NT2/D1 (cell line): ENCODE measurements around the gene PIK3R5.

Experiments used
- DNase-seq: peaks from one replicate; pipeline ENCODE4 v3.0.0-alpha.2; 2011; ENCODE audit warnings: low read depth, low spot score
- H3K27me3 ChIP-seq: 2 replicates; pipeline ENCODE4 v1.6.0; 2011; ENCODE audit warnings: mild to moderate bottlenecking; ENCODE audit not compliant: insufficient read length, insufficient read depth
- H3K36me3 ChIP-seq: 2 replicates; pipeline ENCODE4 v1.6.1; 2011; ENCODE audit warnings: mild to moderate bottlenecking, low read length, mixed read lengths; ENCODE audit not compliant: insufficient read depth, insufficient read length
- H3K4me1 ChIP-seq: 2 replicates; pipeline ENCODE4 v1.5.1; 2011; ENCODE audit not compliant: insufficient read depth, insufficient read length
- H3K4me3 ChIP-seq: 2 replicates; pipeline ENCODE4 v1.5.1; 2011; ENCODE audit warnings: low read depth; ENCODE audit not compliant: insufficient read length
- H3K9ac ChIP-seq: 2 replicates; pipeline ENCODE4 v1.6.0; 2011; ENCODE audit warnings: low read depth; ENCODE audit not compliant: insufficient read length
- H3K9me3 ChIP-seq: 2 replicates; pipeline ENCODE4 v1.5.1; 2011; ENCODE audit warnings: mild to moderate bottlenecking, low read length; ENCODE audit not compliant: insufficient read depth
- SUZ12 ChIP-seq: IDR thresholded peaks from 2 replicates; pipeline ENCODE4 v1.6.1; 2011; ENCODE audit not compliant: insufficient read length, insufficient read depth; ENCODE audit errors: extremely low read depth
- YY1 ChIP-seq: IDR thresholded peaks from 2 replicates; pipeline ENCODE4 v1.6.1; 2011; ENCODE audit not compliant: insufficient read length, insufficient read depth
- ZNF274 ChIP-seq: IDR thresholded peaks from 2 replicates; pipeline ENCODE4 v1.6.1; 2011; ENCODE audit warnings: mild to moderate bottlenecking, low read depth, low read length

PIK3R5 gene

DNA sequence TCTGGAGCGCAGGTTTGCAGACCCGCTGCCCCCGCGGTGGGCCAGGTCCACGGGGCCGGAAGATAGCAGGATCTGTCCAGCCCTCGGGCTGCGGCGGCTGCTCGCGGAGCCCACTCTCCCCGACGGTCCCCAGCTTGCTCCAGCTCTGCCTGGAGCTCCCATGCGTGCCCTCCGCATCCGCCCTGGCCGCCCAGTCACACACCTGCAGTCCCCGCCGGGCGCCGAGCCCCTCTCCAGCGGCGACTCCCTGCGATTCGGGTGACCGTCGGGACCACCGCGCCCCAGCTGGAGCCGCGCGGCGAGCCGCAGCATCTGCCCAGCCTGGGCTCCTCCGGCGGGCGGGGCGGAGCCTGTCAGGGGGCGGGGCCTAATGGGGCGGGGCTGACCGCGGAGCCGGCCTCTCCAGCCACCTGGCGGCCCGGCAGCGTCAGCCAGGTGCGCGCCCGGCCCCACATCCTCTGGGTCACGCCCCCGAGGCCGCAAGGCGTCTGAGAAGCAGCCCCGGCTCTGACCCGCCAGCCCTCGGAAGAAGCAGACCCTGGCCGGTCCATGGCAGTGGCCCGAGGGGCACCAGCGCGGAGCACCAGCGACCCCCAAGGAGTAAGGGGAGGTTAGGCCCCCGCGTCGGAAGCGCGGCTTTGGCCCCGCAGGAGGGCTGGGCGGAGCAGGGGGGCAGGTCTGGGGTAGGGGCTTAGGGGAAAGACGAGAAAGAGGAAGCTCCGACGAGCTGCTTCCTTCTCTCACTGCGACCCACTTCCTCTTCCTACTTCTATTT lies at the start of gene PIK3R5:
PIK3R5 (minus strand) TSS at position 314 of the 775 bp plus-strand sequence. CDS start 54,213 bp downstream, outside the sequence.
- peak within 1 kb of the TSS; percentile 67 for H3K9ac ChIP-seq
- DNase-seq, result peak; percentile 39
- peak within 1 kb of the TSS; percentile 47 for H3K4me3 ChIP-seq
- no peaks in the 10 kb centered on the region for H3K9me3 ChIP-seq
- peaks cover 32% of the 10 kb centered on the region for H3K27me3 ChIP-seq
- no peaks in the 10 kb centered on the region for H3K4me1 ChIP-seq
- H3K36me3 ChIP-seq, result no peaks in the 10 kb centered on the region
- TF ChIP-seq ZNF274 (no peak), YY1 (no peak), SUZ12 (no peak)

GRCh38 chr17:9011001-9011400 lies 45.5 kb upstream of the PIK3R5 start:
- Histone ChIP-seq H3K9me3 (no peaks in the 10 kb centered on the region), H3K4me1 (no peaks in the 10 kb centered on the region), H3K36me3 (no peaks in the 10 kb centered on the region), H3K27me3 (peaks cover 19% of the 10 kb centered on the region), H3K9ac (no peak overlapping the region), H3K4me3 (no peak overlapping the region)
- no peak for TF ChIP-seq YY1
- no peak for TF ChIP-seq ZNF274
- TF ChIP-seq SUZ12, result no peak
- DNase-seq, result no peak

DNA sequence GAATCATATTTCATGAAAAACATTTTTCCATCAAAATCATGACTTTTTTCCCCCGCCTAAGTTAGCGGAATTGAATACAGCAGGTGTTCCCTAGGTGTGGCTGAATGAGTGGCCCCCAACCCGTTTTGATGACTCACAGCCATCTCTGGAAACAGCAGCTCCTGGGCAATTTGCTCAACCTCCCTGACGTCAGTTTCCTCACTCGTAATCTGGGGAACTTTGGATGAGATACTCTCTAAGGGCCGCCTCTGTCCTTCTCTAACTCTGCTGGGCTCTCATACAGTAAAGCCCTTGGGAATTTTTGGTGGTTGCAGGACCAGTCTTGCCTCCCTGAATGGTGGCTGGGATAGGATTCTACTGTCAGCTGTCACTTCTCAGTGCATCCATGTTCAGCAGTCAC lies 44.2 kb upstream of the PIK3R5 start:
- Histone ChIP-seq H3K9ac (no peak overlapping the region), H3K4me1 (no peaks in the 10 kb centered on the region), H3K27me3 (peaks cover 31% of the 10 kb centered on the region), H3K36me3 (no peaks in the 10 kb centered on the region), H3K9me3 (no peaks in the 10 kb centered on the region), H3K4me3 (no peak overlapping the region)
- TF ChIP-seq SUZ12 (no peak), ZNF274 (no peak), YY1 (no peak)
- no peak for DNase-seq

DNA sequence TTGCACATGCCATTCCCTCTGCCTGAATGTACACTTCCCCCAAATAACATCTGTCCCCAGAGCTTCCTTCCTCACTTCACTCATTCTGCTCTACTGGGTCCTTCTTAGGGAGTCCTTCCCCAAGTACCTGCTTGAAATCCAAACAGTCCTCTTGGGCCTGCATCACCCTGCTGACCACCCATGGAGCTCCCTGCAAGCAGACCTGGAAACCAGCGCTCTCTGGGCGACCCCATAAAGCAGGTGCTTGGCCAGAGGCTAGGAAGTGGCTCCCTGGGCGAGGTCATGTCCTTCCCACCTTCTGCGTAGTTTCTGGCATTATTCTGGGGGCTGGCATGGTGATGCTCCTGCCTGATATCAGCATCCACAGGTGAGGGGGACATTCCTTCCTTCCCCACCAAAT lies 43.6 kb upstream of the PIK3R5 start:
- Histone ChIP-seq H3K9ac (no peak overlapping the region), H3K9me3 (no peaks in the 10 kb centered on the region), H3K4me3 (no peak overlapping the region), H3K27me3 (peaks cover 38% of the 10 kb centered on the region), H3K36me3 (no peaks in the 10 kb centered on the region), H3K4me1 (peaks cover 2% of the 10 kb centered on the region)
- no peak for TF ChIP-seq ZNF274
- no peak for DNase-seq

- Histone ChIP-seq H3K36me3 (no peaks in the 10 kb centered on the region), H3K4me3 (no peak overlapping the region), H3K27me3 (peaks cover 56% of the 10 kb centered on the region), H3K9me3 (no peaks in the 10 kb centered on the region), H3K4me1 (peaks cover 2% of the 10 kb centered on the region), H3K9ac (no peak overlapping the region)
- no peak for DNase-seq
- TF ChIP-seq SUZ12 (no peak), YY1 (no peak), ZNF274 (no peak)
These were observed 41.7 kb upstream of the PIK3R5 start for GRCh38 chr17:9007052-9007714.

DNA sequence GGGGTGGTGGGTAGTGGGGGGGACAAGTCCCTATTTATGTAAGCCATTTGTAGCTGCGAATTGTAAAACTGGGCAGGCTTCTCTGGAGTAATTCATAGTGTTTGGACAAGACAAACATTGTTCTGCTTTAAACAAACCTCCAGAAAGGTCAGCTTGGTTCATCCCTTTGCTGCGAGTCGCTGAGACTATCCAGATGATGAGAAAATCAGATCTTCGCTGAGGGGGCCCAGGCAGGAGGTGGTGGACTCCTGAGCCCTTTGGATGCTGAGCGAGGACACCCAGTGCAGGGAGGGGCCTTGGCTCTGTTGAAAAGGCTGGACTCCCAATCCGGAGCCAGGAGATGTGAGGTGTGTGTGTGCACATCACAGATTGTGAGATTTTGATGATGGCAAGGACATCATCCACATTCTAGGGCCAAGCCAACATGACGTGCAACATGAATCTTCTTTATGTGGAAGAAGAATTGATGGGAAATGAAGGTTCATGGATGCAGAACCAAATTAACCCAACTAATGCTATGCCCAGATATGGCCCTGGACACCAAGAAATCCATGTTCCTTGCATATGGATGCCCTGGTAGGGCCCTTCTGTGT lies 40.8 kb upstream of the PIK3R5 start:
- H3K4me3 ChIP-seq, result no peak overlapping the region
- TF ChIP-seq ZNF274, result no peak
- TF ChIP-seq YY1, result no peak
- TF ChIP-seq SUZ12, result no peak
- no peak for DNase-seq
- H3K36me3 ChIP-seq, result no peaks in the 10 kb centered on the region
- H3K27me3 ChIP-seq, result peaks cover 64% of the 10 kb centered on the region
- no peaks in the 10 kb centered on the region for H3K9me3 ChIP-seq
- H3K4me1 ChIP-seq, result peaks cover 2% of the 10 kb centered on the region
- no peak overlapping the region for H3K9ac ChIP-seq

DNA sequence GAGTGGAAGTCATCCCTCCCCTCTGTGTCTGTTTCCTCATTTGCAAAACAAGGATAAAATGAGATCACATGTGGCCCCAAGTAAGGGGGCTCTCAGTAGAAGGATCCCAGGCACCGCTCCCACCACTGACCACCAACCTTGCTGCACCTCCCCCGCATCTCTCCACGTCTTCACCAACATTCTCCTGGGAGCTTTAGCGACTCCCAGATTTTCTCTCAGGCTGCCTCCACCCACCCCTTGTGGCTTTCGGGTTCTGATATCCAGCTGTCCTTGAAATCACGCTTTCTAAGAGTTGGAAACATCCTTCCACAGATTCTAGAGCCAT lies 39.4 kb upstream of the PIK3R5 start:
- Histone ChIP-seq H3K9ac (peak overlapping the region; percentile 57), H3K4me1 (peaks cover 2% of the 10 kb centered on the region), H3K36me3 (no peaks in the 10 kb centered on the region), H3K9me3 (no peaks in the 10 kb centered on the region), H3K27me3 (peaks cover 67% of the 10 kb centered on the region), H3K4me3 (no peak overlapping the region)
- TF ChIP-seq ZNF274, result no peak
- TF ChIP-seq SUZ12, result no peak
- no peak for TF ChIP-seq YY1
- no peak for DNase-seq
